Neural cell (in vitro differentiated cells): ENCODE data around the gene PHPT1. TPM values are rescaled to one million over a fixed set of nuclear protein-coding genes. Genes with fewer than 3 reads are reported as not detected.

ENCODE experiments used
- H2AFZ ChIP-seq: fragments of 200-600, 300-800 bp; sonication (generic), shearing (Covaris generic); 2 replicates; pipeline ENCODE4 v1.6.0; 2014; ENCODE audit warnings: low read depth, mild to moderate bottlenecking, antibody characterized with exemption, low read length, moderate library complexity
- H3F3A ChIP-seq: fragments of 200-600 bp; shearing (Covaris generic); 2 replicates; pipeline ENCODE4 v1.6.1; 2016; ENCODE audit warnings: mild to moderate bottlenecking, moderate library complexity, mixed read lengths, antibody characterized with exemption, low read length; ENCODE audit not compliant: insufficient read depth, poor library complexity, severe bottlenecking
- H3K27ac ChIP-seq: fragments of 200-600, 300-800 bp; sonication (generic), shearing (Covaris generic); 2 replicates; pipeline ENCODE4 v1.5.1; 2014; ENCODE audit warnings: mild to moderate bottlenecking, low read length, moderate library complexity
- H3K27me3 ChIP-seq: fragments of 300-800, 200-600 bp; sonication (generic), shearing (Covaris generic); 2 replicates; pipeline ENCODE4 v1.6.0; 2014; ENCODE audit warnings: mild to moderate bottlenecking, low read depth, low read length, moderate library complexity; ENCODE audit not compliant: insufficient read depth
- H3K36me3 ChIP-seq: fragments of 300-800, 200-600 bp; sonication (generic), shearing (Covaris generic); 2 replicates; pipeline ENCODE4 v1.5.1; 2014; ENCODE audit warnings: mild to moderate bottlenecking, antibody characterized with exemption, low read length, moderate library complexity; ENCODE audit not compliant: insufficient read depth
- H3K4me2 ChIP-seq: fragments of 300-800, 200-600 bp; sonication (generic), shearing (Covaris generic); 2 replicates; pipeline ENCODE4 v1.6.0; 2014; ENCODE audit warnings: mild to moderate bottlenecking, low read length
- H3K4me3 ChIP-seq: fragments of 300-800, 200-600 bp; sonication (generic), shearing (Covaris generic); 2 replicates; pipeline ENCODE4 v1.5.1; 2014; ENCODE audit warnings: mild to moderate bottlenecking, low read length, moderate library complexity
- H3K79me2 ChIP-seq: fragments of 200-600 bp; shearing (Covaris generic); replicated peaks from 2 replicates; pipeline ENCODE4 v1.6.0; 2014; ENCODE audit warnings: mild to moderate bottlenecking, low read length, moderate library complexity; ENCODE audit not compliant: insufficient read depth
- H3K9ac ChIP-seq: fragments of 300-800, 200-600 bp; sonication (generic), shearing (Covaris generic); 2 replicates; pipeline ENCODE4 v1.6.1; 2016; ENCODE audit warnings: mild to moderate bottlenecking, low read length, mixed read lengths
- H3K9me2 ChIP-seq: fragments of 200-600 bp; shearing (Covaris generic); 2 replicates; pipeline ENCODE4 v1.6.1; 2016; ENCODE audit warnings: mild to moderate bottlenecking, low read length, mixed read lengths; ENCODE audit not compliant: insufficient read depth
- H3K9me3 ChIP-seq: fragments of 200-600, 300-800 bp; sonication (generic), shearing (Covaris generic); 2 replicates; pipeline ENCODE4 v1.6.1; 2016; ENCODE audit warnings: mild to moderate bottlenecking, mixed run types, low read length, moderate library complexity, mixed read lengths
- H4K20me1 ChIP-seq: fragments of 200-600 bp; shearing (Covaris generic); 2 replicates; pipeline ENCODE4 v1.6.1; 2016; ENCODE audit warnings: mild to moderate bottlenecking, mixed run types; ENCODE audit not compliant: insufficient read depth
- EP300 ChIP-seq: fragments of 450-650 bp; conservative IDR thresholded peaks from 2 replicates; pipeline ENCODE4 v1.6.1; 2014; ENCODE audit warnings: antibody characterized with exemption, mild to moderate bottlenecking, moderate library complexity; ENCODE audit not compliant: poor library complexity, severe bottlenecking
- EZH2 ChIP-seq: fragments of 200-600, 300-800 bp; shearing (Covaris generic), sonication (generic); IDR thresholded peaks from 2 replicates; pipeline ENCODE4 v1.6.1; 2014; ENCODE audit warnings: antibody characterized with exemption, low read length, borderline replicate concordance, mild to moderate bottlenecking; ENCODE audit not compliant: insufficient read depth, poor library complexity, severe bottlenecking
- MXI1 ChIP-seq: fragments of 450-650 bp; conservative IDR thresholded peaks from 2 replicates; pipeline ENCODE4 v1.6.1; 2014; ENCODE audit warnings: antibody characterized with exemption, mild to moderate bottlenecking; ENCODE audit not compliant: poor library complexity, severe bottlenecking
- POLR2AphosphoS5 ChIP-seq: IDR thresholded peaks from 2 replicates; pipeline ENCODE4 v1.6.1; 2012
- RAD21 ChIP-seq: fragments of 450-650 bp; conservative IDR thresholded peaks from 2 replicates; pipeline ENCODE4 v1.6.1; 2014; ENCODE audit warnings: antibody characterized with exemption, mild to moderate bottlenecking, moderate library complexity
- SMC3 ChIP-seq: fragments of 450-650 bp; conservative IDR thresholded peaks from 2 replicates; pipeline ENCODE4 v1.6.1; 2014; ENCODE audit warnings: antibody characterized with exemption, mild to moderate bottlenecking, moderate library complexity; ENCODE audit not compliant: poor library complexity
- TAF1 ChIP-seq: IDR thresholded peaks from 2 replicates; pipeline ENCODE4 v1.6.1; 2012; ENCODE audit warnings: low read depth
- polyA plus RNA-seq: library from polyadenylated mRNA; depleted of rRNA; stranded (reverse); fragments of >200 nt; gene quantifications from 2 replicates; pipeline ENCODE4 v1.2.3, GENCODE V29; 2014
- TF ChIP-seq, protein P1 (sequence below): fragments of 450-650 bp; IDR thresholded peaks from 2 replicates; pipeline ENCODE4 v1.5.1; 2014; ENCODE audit warnings: antibody characterized with exemption, mild to moderate bottlenecking, moderate library complexity; ENCODE audit not compliant: poor library complexity, severe bottlenecking
- TF ChIP-seq, protein P2 (sequence below): IDR thresholded peaks from 2 replicates; pipeline ENCODE4 v1.6.1; 2012; ENCODE audit warnings: borderline replicate concordance

PHPT1 gene
- polyA plus RNA-seq, 1 donor from 2014 or later, result 279 TPM

DNA sequence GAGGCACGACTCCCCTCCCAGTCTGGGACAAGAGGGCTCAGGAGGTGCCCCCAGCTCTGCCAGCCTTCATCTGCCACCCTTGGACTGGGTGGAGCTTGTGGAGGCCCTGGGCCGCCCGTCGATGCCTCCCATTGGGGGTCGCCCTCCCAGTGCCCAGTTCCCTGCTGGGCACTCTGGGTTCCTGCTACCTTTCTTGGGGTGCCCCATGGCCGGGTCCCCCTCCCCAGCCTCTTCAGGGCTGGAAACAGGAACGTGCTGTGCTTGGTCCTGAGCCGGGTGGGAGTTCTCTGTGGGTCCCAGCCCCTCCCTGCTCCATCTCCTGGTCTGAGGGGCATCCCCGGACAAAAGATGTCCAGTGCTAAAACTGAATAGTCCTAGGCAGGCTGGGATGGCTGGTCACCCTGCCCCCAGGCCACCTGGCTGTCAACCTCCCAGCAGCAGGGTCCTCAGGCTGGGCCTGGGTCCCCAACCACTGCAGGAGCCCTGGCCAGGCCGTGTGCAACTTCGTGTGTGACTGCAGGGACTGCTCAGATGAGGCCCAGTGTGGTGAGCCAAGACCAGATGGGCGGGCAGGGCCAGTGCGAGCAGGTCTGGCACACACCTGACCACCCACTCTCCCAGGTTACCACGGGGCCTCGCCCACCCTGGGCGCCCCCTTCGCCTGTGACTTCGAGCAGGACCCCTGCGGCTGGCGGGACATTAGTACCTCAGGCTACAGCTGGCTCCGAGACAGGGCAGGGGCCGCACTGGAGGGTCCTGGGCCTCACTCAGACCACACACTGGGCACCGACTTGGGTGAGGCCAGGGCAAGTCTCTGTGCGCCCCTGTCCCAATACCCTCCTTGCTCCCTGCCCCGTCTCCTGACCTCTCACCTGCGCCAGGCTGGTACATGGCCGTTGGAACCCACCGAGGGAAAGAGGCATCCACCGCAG, 3.7 kb downstream of the PHPT1 start:
- H3K9ac ChIP-seq, result no peak overlapping the region

DNA sequence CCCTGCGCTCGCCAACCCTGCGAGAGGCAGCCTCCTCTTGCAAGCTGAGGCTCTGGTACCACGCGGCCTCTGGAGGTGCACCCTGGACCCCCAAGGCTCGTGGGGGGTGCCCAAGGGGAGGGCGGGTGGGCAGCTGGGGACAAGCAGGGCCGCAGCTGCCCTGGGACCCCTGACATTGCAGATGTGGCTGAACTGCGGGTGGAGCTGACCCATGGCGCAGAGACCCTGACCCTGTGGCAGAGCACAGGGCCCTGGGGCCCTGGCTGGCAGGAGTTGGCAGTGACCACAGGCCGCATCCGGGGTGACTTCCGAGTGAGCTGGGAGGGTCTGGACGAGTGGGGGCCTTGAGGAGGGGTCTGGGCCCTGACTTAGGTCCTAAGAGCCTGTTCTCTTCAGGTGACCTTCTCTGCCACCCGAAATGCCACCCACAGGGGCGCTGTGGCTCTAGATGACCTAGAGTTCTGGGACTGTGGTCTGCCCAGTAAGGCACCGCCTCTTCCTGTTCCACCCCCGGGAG, 4.4 kb downstream of the PHPT1 start:
- no peak overlapping the region for H3K4me2 ChIP-seq
- H3K9ac ChIP-seq, result no peak overlapping the region
- no peaks in the 10 kb centered on the region for H3K9me3 ChIP-seq
- no peak overlapping the region for H2AFZ ChIP-seq
- H4K20me1 ChIP-seq, result no peaks in the 10 kb centered on the region
- no peak overlapping the region for H3K4me3 ChIP-seq
- no peaks in the 10 kb centered on the region for H3F3A ChIP-seq
- no peaks in the 10 kb centered on the region for H3K79me2 ChIP-seq
- TF ChIP-seq, protein P1, sequence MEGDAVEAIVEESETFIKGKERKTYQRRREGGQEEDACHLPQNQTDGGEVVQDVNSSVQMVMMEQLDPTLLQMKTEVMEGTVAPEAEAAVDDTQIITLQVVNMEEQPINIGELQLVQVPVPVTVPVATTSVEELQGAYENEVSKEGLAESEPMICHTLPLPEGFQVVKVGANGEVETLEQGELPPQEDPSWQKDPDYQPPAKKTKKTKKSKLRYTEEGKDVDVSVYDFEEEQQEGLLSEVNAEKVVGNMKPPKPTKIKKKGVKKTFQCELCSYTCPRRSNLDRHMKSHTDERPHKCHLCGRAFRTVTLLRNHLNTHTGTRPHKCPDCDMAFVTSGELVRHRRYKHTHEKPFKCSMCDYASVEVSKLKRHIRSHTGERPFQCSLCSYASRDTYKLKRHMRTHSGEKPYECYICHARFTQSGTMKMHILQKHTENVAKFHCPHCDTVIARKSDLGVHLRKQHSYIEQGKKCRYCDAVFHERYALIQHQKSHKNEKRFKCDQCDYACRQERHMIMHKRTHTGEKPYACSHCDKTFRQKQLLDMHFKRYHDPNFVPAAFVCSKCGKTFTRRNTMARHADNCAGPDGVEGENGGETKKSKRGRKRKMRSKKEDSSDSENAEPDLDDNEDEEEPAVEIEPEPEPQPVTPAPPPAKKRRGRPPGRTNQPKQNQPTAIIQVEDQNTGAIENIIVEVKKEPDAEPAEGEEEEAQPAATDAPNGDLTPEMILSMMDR, result no peak
- TF ChIP-seq SMC3 (no peak), RAD21 (no peak), EP300 (no peak), EZH2 (no peak), POLR2AphosphoS5 (no peak), MXI1 (no peak), TAF1 (no peak)
- TF ChIP-seq, protein P2, sequence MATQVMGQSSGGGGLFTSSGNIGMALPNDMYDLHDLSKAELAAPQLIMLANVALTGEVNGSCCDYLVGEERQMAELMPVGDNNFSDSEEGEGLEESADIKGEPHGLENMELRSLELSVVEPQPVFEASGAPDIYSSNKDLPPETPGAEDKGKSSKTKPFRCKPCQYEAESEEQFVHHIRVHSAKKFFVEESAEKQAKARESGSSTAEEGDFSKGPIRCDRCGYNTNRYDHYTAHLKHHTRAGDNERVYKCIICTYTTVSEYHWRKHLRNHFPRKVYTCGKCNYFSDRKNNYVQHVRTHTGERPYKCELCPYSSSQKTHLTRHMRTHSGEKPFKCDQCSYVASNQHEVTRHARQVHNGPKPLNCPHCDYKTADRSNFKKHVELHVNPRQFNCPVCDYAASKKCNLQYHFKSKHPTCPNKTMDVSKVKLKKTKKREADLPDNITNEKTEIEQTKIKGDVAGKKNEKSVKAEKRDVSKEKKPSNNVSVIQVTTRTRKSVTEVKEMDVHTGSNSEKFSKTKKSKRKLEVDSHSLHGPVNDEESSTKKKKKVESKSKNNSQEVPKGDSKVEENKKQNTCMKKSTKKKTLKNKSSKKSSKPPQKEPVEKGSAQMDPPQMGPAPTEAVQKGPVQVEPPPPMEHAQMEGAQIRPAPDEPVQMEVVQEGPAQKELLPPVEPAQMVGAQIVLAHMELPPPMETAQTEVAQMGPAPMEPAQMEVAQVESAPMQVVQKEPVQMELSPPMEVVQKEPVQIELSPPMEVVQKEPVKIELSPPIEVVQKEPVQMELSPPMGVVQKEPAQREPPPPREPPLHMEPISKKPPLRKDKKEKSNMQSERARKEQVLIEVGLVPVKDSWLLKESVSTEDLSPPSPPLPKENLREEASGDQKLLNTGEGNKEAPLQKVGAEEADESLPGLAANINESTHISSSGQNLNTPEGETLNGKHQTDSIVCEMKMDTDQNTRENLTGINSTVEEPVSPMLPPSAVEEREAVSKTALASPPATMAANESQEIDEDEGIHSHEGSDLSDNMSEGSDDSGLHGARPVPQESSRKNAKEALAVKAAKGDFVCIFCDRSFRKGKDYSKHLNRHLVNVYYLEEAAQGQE, result no peak
- no peaks in the 10 kb centered on the region for H3K36me3 ChIP-seq
- H3K27ac ChIP-seq, result no peak overlapping the region
- no peaks in the 10 kb centered on the region for H3K27me3 ChIP-seq
- no peaks in the 10 kb centered on the region for H3K9me2 ChIP-seq

More for the DNA sequence above, 3.7 kb downstream of the PHPT1 start:
- H3K4me2 ChIP-seq, result no peak overlapping the region
- no peak overlapping the region for H3K4me3 ChIP-seq
- no peaks in the 10 kb centered on the region for H3K9me2 ChIP-seq
- H3K27me3 ChIP-seq, result no peaks in the 10 kb centered on the region
- no peaks in the 10 kb centered on the region for H3K9me3 ChIP-seq
- no peak overlapping the region for H3K27ac ChIP-seq
- TF ChIP-seq EZH2, result no peak
- TF ChIP-seq, protein P2, result no peak
- TF ChIP-seq EP300, result no peak
- H3F3A ChIP-seq, result no peaks in the 10 kb centered on the region
- no peaks in the 10 kb centered on the region for H3K36me3 ChIP-seq
- H4K20me1 ChIP-seq, result no peaks in the 10 kb centered on the region
- H2AFZ ChIP-seq, result no peak overlapping the region
- H3K79me2 ChIP-seq, result no peaks in the 10 kb centered on the region
